ENCODE results near the gene IKZF5. TPM values are rescaled to one million over a fixed set of nuclear protein-coding genes. Genes with fewer than 3 reads are reported as not detected.

IKZF5 gene
- total RNA-seq, 4 donors from 2014 or later = 10.4 to 16.0 (median 14.0) TPM

- no peak for TF ChIP-seq CTCF (IDR thresholded peaks at IDR 0.05; ENCODE audit: low read depth)
These were observed 28.2 kb downstream of the IKZF5 start, which contains the start of gene PSTK for GRCh38 chr10:122980209-122981065. PSTK (plus strand) TSS chr10:122980401; CDS start chr10:122980480, 79 bp downstream.

- TF ChIP-seq CTCF (IDR thresholded peaks at IDR 0.05; ENCODE audit: low read depth) = no peak
These were observed 34.0 kb downstream of the IKZF5 start for GRCh38 chr10:122974543-122975064.

GRCh38 chr10:122974023-122974422, 34.6 kb downstream of the IKZF5 start:
- TF ChIP-seq CTCF (IDR thresholded peaks at IDR 0.05; ENCODE audit: low read depth) = no peak

- TF ChIP-seq CTCF (IDR thresholded peaks at IDR 0.05; ENCODE audit: low read depth) = no peak
These were observed 39.9 kb downstream of the IKZF5 start for GRCh38 chr10:122968698-122969097.

GRCh38 chr10:122966879-122967278, 41.7 kb downstream of the IKZF5 start:
- TF ChIP-seq CTCF (IDR thresholded peaks at IDR 0.05; ENCODE audit: low read depth) = no peak

- no peak for TF ChIP-seq CTCF (IDR thresholded peaks at IDR 0.05; ENCODE audit: low read depth)
These were observed 46.2 kb downstream of the IKZF5 start for GRCh38 chr10:122962405-122962804.

GRCh38 chr10:122957474-122957873, 51.1 kb downstream of the IKZF5 start:
- no peak for TF ChIP-seq CTCF (IDR thresholded peaks at IDR 0.05; ENCODE audit: low read depth)
